H1 (cell line): Measurements from ENCODE around the gene MUSTN1. TPM values are rescaled to one million over a fixed set of nuclear protein-coding genes. Genes with fewer than 3 reads are reported as not detected.

Experiments used
- CTCF ChIA-PET: fragments of 300-600 bp; sonication (Branson Sonifier 250); formaldehyde crosslinking; loops from one replicate; lab custom pipeline; 2021; ENCODE audit not compliant: partially characterized antibody; lab: Charles Lee
- POLR2A ChIA-PET: fragments of 300-600 bp; sonication (Branson Sonifier 250); formaldehyde crosslinking; loops from one replicate; lab custom pipeline; 2021; ENCODE audit warnings: inconsistent platforms; ENCODE audit not compliant: partially characterized antibody; lab: Charles Lee
- DNase-seq, 2 experiments: peaks; one replicate each; pipeline versions ENCODE4 v3.0.0 to v3.0.0-alpha.2; 2010 to 2022; ENCODE audit warnings: low spot score in 2 of 2, low read depth in 1 of 2, mixed read lengths in 1 of 2
- FAIRE-seq: peaks from 2 replicates; lab custom pipeline; 2011; peaks lifted over from hg19 to GRCh38; lab: Jason Lieb, UNC
- H2AFZ ChIP-seq: 2 replicates; pipeline ENCODE4 v1.8.1; 2012; ENCODE audit warnings: low read length, inconsistent platforms
- H2AK5ac ChIP-seq: 2 replicates; pipeline ENCODE4 v1.6.1; 2013; ENCODE audit warnings: low read depth, low read length
- H2BK120ac ChIP-seq: replicated peaks from 2 replicates; pipeline ENCODE3; 2013; ENCODE audit warnings: low read depth, low read length, inconsistent platforms
- H2BK12ac ChIP-seq: 2 replicates; pipeline ENCODE4 v1.6.1; 2013; ENCODE audit warnings: low read depth, low read length
- H2BK15ac ChIP-seq: 2 replicates; pipeline ENCODE4 v1.6.1; 2013; ENCODE audit warnings: low read length
- H2BK20ac ChIP-seq: 2 replicates; pipeline ENCODE4 v1.6.1; 2013; ENCODE audit warnings: low read length
- H2BK5ac ChIP-seq: 2 replicates; pipeline ENCODE4 v1.6.1; 2013; ENCODE audit warnings: low read depth, low read length
- H3K14ac ChIP-seq: 2 replicates; pipeline ENCODE4 v1.6.1; 2013; ENCODE audit warnings: inconsistent platforms; ENCODE audit not compliant: insufficient read length
- H3K18ac ChIP-seq: 2 replicates; pipeline ENCODE4 v1.6.1; 2013; ENCODE audit warnings: low read length; ENCODE audit errors: extremely low read depth
- H3K23ac ChIP-seq: 2 replicates; pipeline ENCODE4 v1.6.1; 2013; ENCODE audit warnings: inconsistent platforms; ENCODE audit not compliant: insufficient read length
- H3K23me2 ChIP-seq: 2 replicates; pipeline ENCODE4 v1.6.1; 2013; ENCODE audit warnings: low read depth, low read length
- H3K27ac ChIP-seq: 2 replicates; pipeline ENCODE4 v1.6.1; 2011; ENCODE audit warnings: low read depth, low read length, inconsistent platforms
- H3K27me3 ChIP-seq, 4 experiments: replicated peaks in 1 of 4; 1 replicate in 1 of 4; 2 replicates in 3 of 4; pipeline versions ENCODE4 v1.6.1 to v1.8.1; 2011 to 2013; ENCODE audit warnings: low read length in 3 of 4, mild to moderate bottlenecking in 3 of 4, inconsistent platforms in 2 of 4, mixed read lengths in 2 of 4, moderate library complexity in 1 of 4; ENCODE audit not compliant: control insufficient read depth in 3 of 4, insufficient read depth in 3 of 4; ENCODE audit errors: extremely low read depth in 1 of 4
- H3K36me3 ChIP-seq, 4 experiments: 2 replicates each; pipeline versions ENCODE4 v1.6.1 to v1.8.1; 2011 to 2013; ENCODE audit warnings: mild to moderate bottlenecking in 4 of 4, low read length in 3 of 4, moderate library complexity in 2 of 4, control low read depth in 1 of 4, inconsistent platforms in 1 of 4; ENCODE audit not compliant: insufficient read depth in 4 of 4, control insufficient read depth in 2 of 4
- H3K4ac ChIP-seq: replicated peaks from 2 replicates; pipeline ENCODE3; 2013; ENCODE audit warnings: low read length, low read depth, mixed read lengths, inconsistent platforms; ENCODE audit not compliant: insufficient read length
- H3K4me1 ChIP-seq, 4 experiments: replicated peaks in 1 of 4; 1 replicate in 1 of 4; 2 replicates in 3 of 4; pipeline versions ENCODE4 v1.6.1 to v1.8.1; 2011 to 2013; ENCODE audit warnings: low read length in 3 of 4, inconsistent platforms in 2 of 4, mixed read lengths in 1 of 4; ENCODE audit not compliant: insufficient read depth in 4 of 4, control insufficient read depth in 3 of 4
- H3K4me2 ChIP-seq, 2 experiments: 2 replicates each; pipeline versions ENCODE4 v1.6.1 to v1.8.1; 2011 to 2013; ENCODE audit warnings: low read depth in 2 of 2, low read length in 2 of 2, control low read depth in 1 of 2, inconsistent platforms in 1 of 2, mild to moderate bottlenecking in 1 of 2; ENCODE audit not compliant: insufficient read depth in 1 of 2
- H3K4me3 ChIP-seq, 4 experiments: fragments of 200-600, 300-600 bp in 1 of 4; sonication (generic), shearing (Covaris generic), sonication (Bioruptor Twin) in 1 of 4; 2 replicates each; pipeline versions ENCODE4 v1.5.1 to v1.8.1; 2011 to 2016; ENCODE audit warnings: low read length in 4 of 4, low read depth in 3 of 4, control low read depth in 2 of 4, inconsistent platforms in 2 of 4, mild to moderate bottlenecking in 2 of 4, mixed read lengths in 1 of 4, moderate library complexity in 1 of 4; ENCODE audit not compliant: insufficient read depth in 2 of 4; ENCODE audit errors: extremely low read depth in 1 of 4
- H3K56ac ChIP-seq: replicated peaks from 2 replicates; pipeline ENCODE3; 2013; ENCODE audit warnings: low read depth, mild to moderate bottlenecking, mixed read lengths, low read length, inconsistent platforms; ENCODE audit not compliant: insufficient read length
- H3K79me1 ChIP-seq: 2 replicates; pipeline ENCODE4 v1.6.1; 2013; ENCODE audit warnings: low read depth, low read length, control low read depth
- H3K79me2 ChIP-seq, 2 experiments: 2 replicates each; pipeline versions ENCODE4 v1.6.1 to v1.8.1; 2012 to 2013; ENCODE audit warnings: low read length in 2 of 2, mild to moderate bottlenecking in 2 of 2, inconsistent platforms in 1 of 2; ENCODE audit not compliant: insufficient read depth in 2 of 2, control insufficient read depth in 1 of 2
- H3K9ac ChIP-seq, 4 experiments: replicated peaks in 1 of 4; 1 replicate in 1 of 4; 2 replicates in 3 of 4; pipeline versions ENCODE4 v1.6.1 to v1.8.1; 2011 to 2013; ENCODE audit warnings: low read depth in 3 of 4, low read length in 3 of 4, control low read depth in 2 of 4, mild to moderate bottlenecking in 2 of 4, moderate library complexity in 2 of 4, inconsistent platforms in 1 of 4; ENCODE audit errors: extremely low read depth in 1 of 4
- H3K9me3 ChIP-seq, 2 experiments: 2 replicates each; pipeline versions ENCODE4 v1.6.1 to v1.8.1; 2012 to 2013; ENCODE audit warnings: mild to moderate bottlenecking in 2 of 2, moderate library complexity in 2 of 2, control low read depth in 1 of 2, inconsistent platforms in 1 of 2, low read depth in 1 of 2, low read length in 1 of 2, mixed read lengths in 1 of 2; ENCODE audit not compliant: insufficient read depth in 2 of 2
- H4K20me1 ChIP-seq, 2 experiments: replicated peaks in 1 of 2; 2 replicates each; pipeline versions ENCODE3 to v1.8.1; 2011 to 2013; ENCODE audit warnings: inconsistent platforms in 2 of 2, low read length in 2 of 2, mild to moderate bottlenecking in 1 of 2; ENCODE audit not compliant: insufficient read depth in 2 of 2, control insufficient read depth in 1 of 2
- H4K5ac ChIP-seq: 2 replicates; pipeline ENCODE4 v1.6.1; 2013; ENCODE audit warnings: low read length, low read depth, mixed read lengths, inconsistent platforms; ENCODE audit not compliant: insufficient read length
- H4K8ac ChIP-seq: 2 replicates; pipeline ENCODE4 v1.8.0; 2013; ENCODE audit warnings: mild to moderate bottlenecking, moderate library complexity, low read length, inconsistent platforms; ENCODE audit not compliant: insufficient read depth; ENCODE audit errors: extremely low read depth
- H4K91ac ChIP-seq: replicated peaks from 2 replicates; pipeline ENCODE3; 2013; ENCODE audit warnings: low read length, mixed read lengths, inconsistent platforms; ENCODE audit not compliant: insufficient read length
- EZH2 ChIP-seq: fragments of 200-600 bp; sonication (generic); IDR thresholded peaks from 2 replicates; pipeline ENCODE4 v1.7.1; 2012; ENCODE audit warnings: low read depth, mild to moderate bottlenecking, moderate library complexity, low read length, inconsistent platforms; ENCODE audit not compliant: severe bottlenecking
- WGBS, 2 experiments: shearing (Covaris generic) in 1 of 2; methylation state at CpG; one replicate each; pipeline versions ENCODE4 v1.1.6 to v1.1.7; 2013 to 2015; ENCODE audit warnings: low lambda C conversion rate in 2 of 2, mixed read lengths in 2 of 2, inconsistent platforms in 1 of 2, low coverage in 1 of 2, missing lambda C conversion rate in 1 of 2; ENCODE audit not compliant: insufficient replicate concordance in 2 of 2, insufficient coverage in 1 of 2, insufficient read length in 1 of 2; ENCODE audit errors: extremely low coverage in 1 of 2, missing lambda C conversion rate in 1 of 2; 5-methylcytosine and 5-hydroxymethylcytosine counted together
- polyA plus RNA-seq, 7 experiments: library from polyadenylated mRNA; depleted of rRNA in 3 of 7; stranded (reverse) in 5 of 7; unstranded in 2 of 7; fragments of >200 nt in 5 of 7; fragments of 200-250 nt in 2 of 7; gene quantifications; 1 replicate in 5 of 7; 2 replicates in 1 of 7; 4 replicates in 1 of 7; pipeline versions ENCODE4 v1.2.1 to v1.2.3, GENCODE V29; 2011 to 2013; ENCODE audit warnings: missing spikeins in 2 of 7, mixed read lengths in 2 of 7
- total RNA-seq: library from RNA; stranded (reverse); fragmentation: NEBNext Ultra II Directional; extraction: Animal tissue kit (Norgen Biotek cat#: 25700); gene quantifications from 2 replicates; pipeline ENCODE4 v1.2.1, GENCODE V29; 2021
- TF ChIP-seq, protein P1 (sequence below), 3 experiments: IDR thresholded peaks; 1 replicate in 2 of 3; 2 replicates in 1 of 3; pipeline versions ENCODE4 v1.5.1 to v1.6.1; 2011; ENCODE audit warnings: low read length in 3 of 3, mild to moderate bottlenecking in 3 of 3, inconsistent platforms in 2 of 3, low read depth in 1 of 3, moderate library complexity in 1 of 3; ENCODE audit not compliant: insufficient read depth in 1 of 3; ENCODE audit errors: control extremely low read depth in 1 of 3

MUSTN1 gene
- total and polyA plus RNA-seq, 2 of the 8 experiments (the other 6 are each of a cell fraction or from before 2014, with no cell fraction given) = 1.1 to 2.4 TPM

DNA sequence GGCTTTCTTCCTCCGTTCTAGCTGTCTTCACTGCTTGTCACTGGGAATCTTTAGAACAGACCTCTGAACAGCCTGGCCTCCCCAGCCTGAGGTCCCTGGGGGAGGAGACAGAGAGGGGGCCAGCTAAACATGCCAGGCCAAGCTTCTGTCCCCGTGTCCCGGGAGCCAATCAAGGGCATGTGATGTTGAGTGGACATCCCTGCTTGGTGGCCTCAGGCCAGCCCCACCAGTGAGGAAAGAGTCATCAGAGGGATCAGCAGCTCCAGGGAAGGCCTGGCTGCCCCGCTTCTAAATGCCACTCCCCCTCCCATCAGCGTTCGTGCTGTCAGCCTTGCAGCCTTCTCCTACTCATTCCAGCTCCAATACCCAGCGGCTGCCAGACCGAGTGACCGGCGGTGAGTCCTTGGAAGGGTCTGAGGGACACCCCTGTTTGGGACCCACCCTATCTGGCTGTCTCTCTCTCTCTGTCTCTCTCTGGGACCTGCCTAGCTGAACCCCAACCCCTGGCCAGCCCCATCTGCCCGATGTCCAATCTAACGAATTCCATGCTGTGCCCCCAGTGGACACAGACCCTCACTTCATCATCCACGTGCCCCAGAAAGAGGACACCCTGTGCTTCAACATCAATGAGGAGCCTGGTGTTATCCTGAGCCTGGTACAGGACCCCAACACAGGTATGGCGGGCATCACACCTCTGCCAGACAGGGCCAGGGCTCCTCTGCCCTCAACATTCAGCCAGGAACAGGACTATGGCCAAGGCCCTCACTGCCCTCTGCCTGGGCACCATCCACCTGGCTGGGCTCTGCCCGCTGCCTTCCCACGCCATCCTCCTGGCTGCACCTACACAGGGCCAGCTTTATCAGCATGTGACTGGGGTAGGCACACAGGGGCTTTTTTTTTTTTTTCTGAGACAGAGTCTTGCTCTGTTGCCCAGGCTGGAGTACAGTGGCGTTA, 46.9 kb downstream of the MUSTN1 start:
- peaks cover 0 to 3% of the 10 kb centered on the region in 2 experiments for H4K20me1 ChIP-seq
- no peak overlapping the region for H2BK15ac ChIP-seq
- no peak overlapping the region for H4K5ac ChIP-seq
- H3K79me1 ChIP-seq = no peaks in the 10 kb centered on the region
- no peak overlapping the region for H3K4me2 ChIP-seq
- H4K8ac ChIP-seq = no peak overlapping the region
- H3K9ac ChIP-seq = no peak overlapping the region
- H3K36me3 ChIP-seq = no peaks in the 10 kb centered on the region
- H3K27me3 ChIP-seq = no peaks in the 10 kb centered on the region
- H2AK5ac ChIP-seq = no peak overlapping the region
- H3K23ac ChIP-seq = no peak overlapping the region
- no peak overlapping the region for H2AFZ ChIP-seq
- H3K56ac ChIP-seq = no peak overlapping the region
- H3K23me2 ChIP-seq = no peaks in the 10 kb centered on the region
- FAIRE-seq = no peak
- no peak overlapping the region for H3K18ac ChIP-seq
- H3K79me2 ChIP-seq = no peaks in the 10 kb centered on the region
- TF ChIP-seq, protein P1, sequence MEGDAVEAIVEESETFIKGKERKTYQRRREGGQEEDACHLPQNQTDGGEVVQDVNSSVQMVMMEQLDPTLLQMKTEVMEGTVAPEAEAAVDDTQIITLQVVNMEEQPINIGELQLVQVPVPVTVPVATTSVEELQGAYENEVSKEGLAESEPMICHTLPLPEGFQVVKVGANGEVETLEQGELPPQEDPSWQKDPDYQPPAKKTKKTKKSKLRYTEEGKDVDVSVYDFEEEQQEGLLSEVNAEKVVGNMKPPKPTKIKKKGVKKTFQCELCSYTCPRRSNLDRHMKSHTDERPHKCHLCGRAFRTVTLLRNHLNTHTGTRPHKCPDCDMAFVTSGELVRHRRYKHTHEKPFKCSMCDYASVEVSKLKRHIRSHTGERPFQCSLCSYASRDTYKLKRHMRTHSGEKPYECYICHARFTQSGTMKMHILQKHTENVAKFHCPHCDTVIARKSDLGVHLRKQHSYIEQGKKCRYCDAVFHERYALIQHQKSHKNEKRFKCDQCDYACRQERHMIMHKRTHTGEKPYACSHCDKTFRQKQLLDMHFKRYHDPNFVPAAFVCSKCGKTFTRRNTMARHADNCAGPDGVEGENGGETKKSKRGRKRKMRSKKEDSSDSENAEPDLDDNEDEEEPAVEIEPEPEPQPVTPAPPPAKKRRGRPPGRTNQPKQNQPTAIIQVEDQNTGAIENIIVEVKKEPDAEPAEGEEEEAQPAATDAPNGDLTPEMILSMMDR (IDR thresholded peaks at IDR 0.05; ENCODE audit: control extremely low read depth in 1 of 3, insufficient read depth in 1 of 3, low read depth in 1 of 3, low read length in 3 of 3) = peak in 1 of 3 experiments; percentile 25; a peak in 1 of 4 replicates
- no peak for TF ChIP-seq EZH2
- no peak overlapping the region for H3K4ac ChIP-seq
- 87% methylated on average over 13 of the region's 17 CpGs; no CpG with 5 or more reads in 1 of the 2 experiments for WGBS, 2 experiments
- no peak overlapping the region for H3K4me3 ChIP-seq
- H2BK20ac ChIP-seq = no peak overlapping the region
- no peak overlapping the region for H2BK5ac ChIP-seq
- CTCF ChIA-PET = interaction anchor here (0.8 to 3.2 kb wide), 9 partner anchors 9 to 127 kb away, joined by 3 to 26 read pairs (median 3); no protein-coding TSS in a partner anchor
- DNase-seq = no peak
- POLR2A ChIA-PET = interaction anchor here (1.1 to 1.5 kb wide), 2 partner anchors 10 to 11 kb away, joined by 4 read pairs; no protein-coding TSS in a partner anchor
- no peak overlapping the region for H3K14ac ChIP-seq
- no peaks in the 10 kb centered on the region for H3K4me1 ChIP-seq
- H4K91ac ChIP-seq = no peak overlapping the region
- no peak overlapping the region for H2BK120ac ChIP-seq
- H2BK12ac ChIP-seq = no peak overlapping the region; the same call in 1 of the 2 replicates
- H3K9me3 ChIP-seq = no peaks in the 10 kb centered on the region
- no peak overlapping the region for H3K27ac ChIP-seq
